Effector memory CD8-positive, alpha-beta T cell (primary cell): Measurements from ENCODE around the gene PAQR7.

Experiments used
- ATAC-seq: fragments of 150-1000 bp; cut with Tn5 transposase; replicated peaks from 2 replicates; pipeline ENCODE4 v1.10.0; 2021; ENCODE audit warnings: mild to moderate bottlenecking, moderate library complexity
- DNase-seq, 3 experiments: peaks; one replicate each; pipeline ENCODE4 v3.0.0; 2021
- H3K27ac Mint-ChIP-seq, 2 donors: one replicate each; pipeline ENCODE4 v1.8.0; 2022; ENCODE audit warnings: mild to moderate bottlenecking in 2 of 2, mixed read lengths in 2 of 2, moderate library complexity in 2 of 2
- H3K27me3 Mint-ChIP-seq, 2 donors: one replicate each; pipeline ENCODE4 v1.8.0; 2022; ENCODE audit warnings: mixed read lengths in 2 of 2
- H3K36me3 Mint-ChIP-seq: one replicate; pipeline ENCODE4 v1.8.0; 2022; ENCODE audit warnings: mild to moderate bottlenecking, moderate library complexity, mixed read lengths; ENCODE audit not compliant: insufficient read depth
- H3K4me1 Mint-ChIP-seq, 2 donors: one replicate each; pipeline ENCODE4 v1.8.0; 2022; ENCODE audit warnings: low read depth in 2 of 2, mixed read lengths in 2 of 2
- H3K4me3 Mint-ChIP-seq, 2 donors: one replicate each; pipeline ENCODE4 v1.8.0; 2022; ENCODE audit warnings: mild to moderate bottlenecking in 2 of 2, mixed read lengths in 2 of 2, moderate library complexity in 2 of 2
- H3K9me3 Mint-ChIP-seq, 2 donors: one replicate each; pipeline ENCODE4 v1.8.0; 2022; ENCODE audit warnings: mixed read lengths in 2 of 2

The PAQR7 gene

DNA sequence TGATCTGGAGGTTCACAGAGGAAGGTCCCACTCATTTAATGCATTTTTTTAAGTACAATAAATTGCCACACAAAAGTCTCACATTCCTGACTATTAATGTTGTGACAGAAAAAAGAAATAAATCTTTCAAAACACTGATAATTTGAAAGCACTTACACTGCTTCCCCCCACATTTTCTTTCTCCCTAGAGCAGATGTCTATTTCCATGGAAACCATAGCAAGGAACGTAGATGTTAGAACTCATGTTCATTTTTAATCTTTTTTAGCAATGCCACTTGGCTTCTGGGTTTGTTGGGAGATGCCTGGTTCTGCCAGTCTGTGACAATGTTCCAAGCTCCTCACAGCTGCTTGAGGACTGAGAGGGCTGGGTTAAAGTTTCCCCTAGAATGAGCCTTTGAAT, 32.7 kb upstream of the PAQR7 start:
- Mint-ChIP-seq H3K9me3 (no peaks in the 10 kb centered on the region), H3K36me3 (no peaks in the 10 kb centered on the region), H3K27me3 (no peaks in the 10 kb centered on the region), H3K4me3 (no peak overlapping the region), H3K27ac (no peak overlapping the region), H3K4me1 (peaks cover 15 to 17% of the 10 kb centered on the region in 2 donors)
- no peak for ATAC-seq
- DNase-seq: no peak

DNA sequence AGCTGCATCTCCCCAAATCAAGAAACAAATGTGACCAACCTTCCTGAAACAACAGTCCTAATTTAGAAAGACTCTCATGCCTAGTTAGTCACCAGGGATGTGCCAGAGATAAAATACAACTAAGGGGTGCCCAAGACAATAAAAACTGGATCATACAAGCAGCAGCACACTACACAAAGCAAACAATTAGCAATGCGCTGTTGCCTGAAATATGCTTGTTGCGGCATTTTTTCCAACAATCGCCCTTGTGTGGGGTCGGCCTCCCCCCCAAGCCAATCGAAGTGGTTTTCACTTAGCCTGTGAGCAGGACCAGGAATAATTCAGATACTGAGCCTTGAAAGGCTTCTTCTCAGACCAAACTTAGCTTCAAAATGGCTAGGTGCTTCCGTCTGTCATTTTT, 32.1 kb upstream of the PAQR7 start:
- H3K4me1 Mint-ChIP-seq: peaks cover 15 to 17% of the 10 kb centered on the region in 2 donors
- H3K27ac Mint-ChIP-seq: peak overlapping the region; percentile 54 to 83
- H3K9me3 Mint-ChIP-seq: no peaks in the 10 kb centered on the region
- no peaks in the 10 kb centered on the region for H3K36me3 Mint-ChIP-seq
- ATAC-seq: no peak
- DNase-seq: no peak
- peak overlapping the region; percentile 82 to 96 for H3K4me3 Mint-ChIP-seq
- H3K27me3 Mint-ChIP-seq: no peaks in the 10 kb centered on the region

DNA sequence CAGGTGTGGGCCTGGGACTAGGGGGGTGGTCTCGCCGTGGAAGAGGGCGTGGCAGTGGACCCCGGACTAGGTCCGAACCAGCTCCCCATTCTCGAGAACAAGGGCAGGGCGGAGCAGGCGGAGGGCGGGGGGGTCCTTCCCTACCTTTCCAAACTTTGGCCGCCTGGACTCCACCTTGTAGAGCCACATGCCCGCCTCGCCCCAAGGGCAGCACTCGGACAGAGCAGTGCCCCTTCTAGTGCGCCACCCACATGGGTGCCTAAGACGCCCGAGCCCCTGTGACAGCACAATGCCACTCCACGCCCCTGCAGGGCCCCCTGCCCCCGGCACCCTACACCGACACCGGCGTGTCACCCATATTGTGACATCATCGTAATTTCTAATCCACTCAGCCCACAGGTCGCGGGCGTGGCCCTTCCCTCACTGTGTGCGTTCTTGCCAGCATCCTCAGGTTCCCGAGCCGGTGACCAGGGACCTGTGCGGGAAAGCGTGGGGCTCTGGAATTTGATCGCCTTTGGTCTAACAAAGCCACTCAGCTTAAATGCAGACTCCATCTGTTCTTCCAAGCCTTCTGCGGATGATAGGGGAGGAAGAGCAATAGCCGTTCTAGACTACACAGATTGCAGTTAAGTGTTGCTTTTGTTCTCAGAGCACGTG, 31.3 kb upstream of the PAQR7 start:
- Mint-ChIP-seq H3K4me3 (peak overlapping the region; percentile 82 to 96), H3K27ac (peak overlapping the region; percentile 54 to 83)
- DNase-seq: peak in 1 of 3 experiments; percentile 8

DNA sequence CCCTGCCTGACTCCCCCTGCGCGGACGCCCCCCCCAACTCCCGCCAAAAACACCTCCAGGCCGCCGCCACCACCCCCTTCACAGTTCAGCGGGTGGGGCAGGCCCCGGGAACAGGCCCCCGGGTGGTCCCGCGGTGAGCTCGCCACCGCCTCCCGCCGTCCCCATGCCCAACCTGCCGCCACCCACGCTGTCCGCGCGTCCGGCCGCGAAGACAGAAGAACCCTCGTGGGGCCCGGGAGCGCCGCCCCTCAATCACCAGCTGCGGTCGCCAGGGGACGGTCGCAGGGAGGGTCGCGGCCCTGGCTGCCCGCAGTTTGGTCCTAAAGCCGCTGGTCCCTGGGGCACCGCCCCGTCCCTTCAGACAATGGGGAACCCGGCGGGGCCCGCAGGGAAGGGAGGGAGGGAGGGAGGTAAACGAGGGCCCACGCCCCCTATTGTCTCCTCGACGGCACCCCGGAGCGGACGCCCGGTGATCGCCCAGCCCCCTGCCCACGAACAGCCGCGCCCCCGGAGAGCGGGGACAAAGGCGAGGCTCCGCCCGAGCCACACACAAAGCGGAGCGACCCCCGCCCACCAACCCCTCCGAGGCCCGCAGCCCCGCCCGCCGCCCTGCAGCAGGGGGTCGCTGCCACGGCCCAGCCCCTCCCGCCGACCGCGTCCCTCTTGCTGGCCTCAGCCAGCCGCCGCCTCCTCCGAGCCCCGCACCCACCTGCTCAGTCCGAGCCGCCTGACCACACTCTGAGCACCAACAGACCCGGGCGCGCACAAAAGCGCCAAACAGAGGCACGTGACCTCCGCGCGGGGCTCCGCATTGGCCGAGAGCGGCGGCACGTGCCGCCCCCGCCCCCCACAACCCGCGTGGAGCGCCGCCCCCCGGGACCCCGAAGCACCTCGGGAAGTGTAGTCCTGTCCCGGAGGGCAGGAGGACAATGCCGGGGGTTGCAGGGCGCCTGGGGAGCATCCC, 30.5 kb upstream of the PAQR7 start, which contains the start of gene STMN1:
TSS of gene STMN1 (minus strand) at position 740 of the 964 bp plus-strand sequence. CDS start 1,743 bp downstream, outside the sequence.
- ATAC-seq: peak; percentile 78
- peak within 1 kb of the TSS; percentile 83 to 87 for H3K27ac Mint-ChIP-seq
- no peaks in the 10 kb centered on the region for H3K27me3 Mint-ChIP-seq
- DNase-seq: peak; percentile 77 to 78 (median 78)
- peak within 1 kb of the TSS; percentile 82 to 96 for H3K4me3 Mint-ChIP-seq
- H3K9me3 Mint-ChIP-seq: no peaks in the 10 kb centered on the region
- peaks cover 2% of the 10 kb centered on the region for H3K36me3 Mint-ChIP-seq
- H3K4me1 Mint-ChIP-seq: peaks cover 15 to 17% of the 10 kb centered on the region in 2 donors

More for the DNA sequence above, 31.3 kb upstream of the PAQR7 start:
- Mint-ChIP-seq H3K27me3 (no peaks in the 10 kb centered on the region), H3K4me1 (peaks cover 15 to 17% of the 10 kb centered on the region in 2 donors), H3K9me3 (no peaks in the 10 kb centered on the region), H3K36me3 (no peaks in the 10 kb centered on the region)
- no peak for ATAC-seq

DNA sequence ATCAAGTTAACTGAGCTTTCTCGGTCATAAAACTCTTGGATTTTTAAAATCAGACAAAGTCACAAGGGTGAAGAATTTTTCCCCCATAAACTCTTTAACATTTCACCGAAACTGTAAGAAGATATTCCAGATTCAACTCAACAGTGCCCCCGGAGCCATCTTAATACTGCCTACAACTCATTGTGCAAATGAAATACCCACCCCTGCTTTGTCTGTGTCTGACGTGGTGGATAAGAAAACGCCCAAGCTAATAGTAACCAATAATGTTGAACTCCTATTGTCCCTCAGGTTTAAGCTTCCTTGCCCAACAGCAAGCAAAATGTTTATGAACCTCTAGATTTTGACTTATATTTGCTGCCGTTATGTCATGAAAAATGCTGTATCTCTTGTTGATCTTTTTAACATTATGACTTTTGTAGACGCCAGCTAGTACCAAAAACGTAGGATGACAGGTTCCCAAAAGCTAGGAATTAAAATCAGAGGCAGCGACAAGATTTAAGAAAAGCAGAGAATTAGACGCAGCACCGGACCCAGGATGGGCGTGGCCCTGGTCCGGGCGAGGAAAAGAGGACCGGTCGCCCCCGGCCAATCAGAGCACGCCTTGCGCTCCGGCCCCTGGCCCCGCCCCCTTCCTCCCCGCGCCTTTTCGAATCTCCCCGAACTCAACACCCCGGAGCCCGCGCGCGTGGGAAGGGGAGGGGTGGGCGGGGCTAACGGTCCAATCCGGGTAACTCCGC, 29.6 kb upstream of the PAQR7 start:
- Mint-ChIP-seq H3K4me1 (peaks cover 15 to 17% of the 10 kb centered on the region in 2 donors), H3K27ac (peak overlapping the region; percentile 81 to 87), H3K9me3 (no peaks in the 10 kb centered on the region), H3K27me3 (no peaks in the 10 kb centered on the region), H3K4me3 (peak overlapping the region; percentile 82 to 96), H3K36me3 (peaks cover 6% of the 10 kb centered on the region)
- peak; percentile 68 for ATAC-seq
- DNase-seq: peak; percentile 71 to 78 (median 77)

DNA sequence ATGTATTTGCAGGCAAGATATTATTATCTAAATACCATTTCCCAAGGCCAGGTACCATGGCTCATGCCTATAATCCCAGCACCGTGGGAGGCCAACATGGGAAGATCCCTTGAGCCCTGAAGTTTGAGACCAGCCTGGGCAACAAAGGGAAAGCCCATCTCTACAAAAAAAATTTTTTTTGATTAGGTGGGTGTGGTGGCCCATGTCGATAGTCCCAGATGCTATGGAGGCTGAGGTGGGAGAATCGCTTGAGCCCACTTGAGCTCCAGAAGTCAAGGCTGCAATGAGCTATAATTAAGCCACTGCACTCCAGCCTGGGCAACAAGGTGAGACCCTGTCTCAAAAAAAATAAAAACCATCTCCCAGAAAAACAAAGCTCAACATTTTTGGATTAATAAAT, 28.5 kb upstream of the PAQR7 start:
- H3K4me1 Mint-ChIP-seq: peaks cover 15 to 17% of the 10 kb centered on the region in 2 donors
- DNase-seq (no peak), ATAC-seq (no peak)
- H3K27me3 Mint-ChIP-seq: no peaks in the 10 kb centered on the region
- no peaks in the 10 kb centered on the region for H3K9me3 Mint-ChIP-seq
- H3K27ac Mint-ChIP-seq: peak overlapping the region in 1 of 2 donors; percentile 87
- H3K4me3 Mint-ChIP-seq: peak overlapping the region; percentile 82 to 96
- peaks cover 6% of the 10 kb centered on the region for H3K36me3 Mint-ChIP-seq

DNA sequence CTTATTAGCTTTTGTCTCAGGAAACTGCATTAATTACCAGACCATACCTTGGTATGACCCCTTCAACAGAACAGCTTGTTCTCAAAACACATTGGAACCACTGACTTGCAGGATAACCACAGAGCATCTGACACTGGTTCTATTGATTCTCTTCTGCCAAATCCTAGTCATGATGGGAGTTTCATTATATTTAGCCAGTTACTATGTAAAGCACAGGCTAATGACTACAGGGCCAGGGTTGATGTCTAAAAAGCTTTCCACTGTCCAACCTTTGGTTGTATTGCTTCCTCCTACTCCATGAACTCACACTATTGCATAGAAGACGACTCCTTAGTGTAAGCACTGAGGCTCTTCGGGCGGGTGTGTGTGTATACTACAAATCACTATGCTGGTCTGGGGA, 27.0 kb upstream of the PAQR7 start:
- H3K9me3 Mint-ChIP-seq: no peaks in the 10 kb centered on the region
- peaks cover 13 to 17% of the 10 kb centered on the region in 2 donors for H3K4me1 Mint-ChIP-seq

DNA sequence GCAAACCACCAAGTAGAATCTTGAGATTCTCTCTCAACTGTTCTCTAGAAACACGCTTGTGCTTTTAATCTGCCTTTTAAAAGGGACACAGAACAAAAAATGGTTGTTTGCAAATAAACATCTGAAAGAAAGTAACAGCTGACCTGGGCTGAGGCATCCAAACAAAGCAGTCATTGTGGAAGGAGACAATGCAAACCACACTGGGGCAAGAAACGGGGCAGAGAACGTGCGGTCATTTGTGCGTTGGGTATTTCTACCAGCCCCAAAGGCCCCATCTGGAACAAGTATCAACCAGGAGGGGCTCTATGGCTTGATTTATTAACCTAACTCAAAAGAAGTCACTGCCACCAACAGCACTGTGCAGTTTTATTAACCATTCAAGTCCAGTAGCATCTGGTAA, 24.7 kb upstream of the PAQR7 start:
- no peak overlapping the region for H3K4me3 Mint-ChIP-seq
- H3K27ac Mint-ChIP-seq: no peak overlapping the region
- H3K9me3 Mint-ChIP-seq: no peaks in the 10 kb centered on the region
- DNase-seq: no peak
- no peak for ATAC-seq
- H3K27me3 Mint-ChIP-seq: no peaks in the 10 kb centered on the region
- peaks cover 17% of the 10 kb centered on the region in 2 donors for H3K4me1 Mint-ChIP-seq
- peaks cover 7% of the 10 kb centered on the region for H3K36me3 Mint-ChIP-seq

More for the DNA sequence above, 27.0 kb upstream of the PAQR7 start:
- no peaks in the 10 kb centered on the region for H3K27me3 Mint-ChIP-seq
- no peak overlapping the region for H3K4me3 Mint-ChIP-seq
- DNase-seq: no peak
- peaks cover 6% of the 10 kb centered on the region for H3K36me3 Mint-ChIP-seq
- H3K27ac Mint-ChIP-seq: no peak overlapping the region
- ATAC-seq: no peak

DNA sequence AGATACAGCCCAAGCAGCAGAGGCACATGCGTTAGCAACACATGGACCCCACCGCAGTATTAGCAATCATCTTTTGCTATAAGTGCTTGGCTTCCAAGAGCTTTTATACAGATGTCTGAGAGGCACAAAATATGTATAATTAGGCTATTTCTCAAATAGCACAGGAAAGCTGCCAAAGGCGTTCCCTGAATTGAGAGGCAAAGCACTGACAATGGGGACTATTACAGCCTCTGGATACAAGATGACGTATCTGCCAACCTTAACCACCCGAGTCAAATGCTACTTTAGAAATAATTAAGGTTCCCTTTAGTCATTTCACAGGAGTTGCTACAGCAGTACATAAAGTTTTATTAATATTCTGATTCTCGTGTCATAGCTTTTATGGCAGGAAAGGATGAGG, 24.3 kb upstream of the PAQR7 start:
- Mint-ChIP-seq H3K27me3 (no peaks in the 10 kb centered on the region), H3K4me1 (peaks cover 15% of the 10 kb centered on the region in 2 donors), H3K4me3 (no peak overlapping the region), H3K36me3 (peaks cover 8% of the 10 kb centered on the region), H3K27ac (no peak overlapping the region), H3K9me3 (no peaks in the 10 kb centered on the region)
- no peak for DNase-seq
- ATAC-seq: no peak

DNA sequence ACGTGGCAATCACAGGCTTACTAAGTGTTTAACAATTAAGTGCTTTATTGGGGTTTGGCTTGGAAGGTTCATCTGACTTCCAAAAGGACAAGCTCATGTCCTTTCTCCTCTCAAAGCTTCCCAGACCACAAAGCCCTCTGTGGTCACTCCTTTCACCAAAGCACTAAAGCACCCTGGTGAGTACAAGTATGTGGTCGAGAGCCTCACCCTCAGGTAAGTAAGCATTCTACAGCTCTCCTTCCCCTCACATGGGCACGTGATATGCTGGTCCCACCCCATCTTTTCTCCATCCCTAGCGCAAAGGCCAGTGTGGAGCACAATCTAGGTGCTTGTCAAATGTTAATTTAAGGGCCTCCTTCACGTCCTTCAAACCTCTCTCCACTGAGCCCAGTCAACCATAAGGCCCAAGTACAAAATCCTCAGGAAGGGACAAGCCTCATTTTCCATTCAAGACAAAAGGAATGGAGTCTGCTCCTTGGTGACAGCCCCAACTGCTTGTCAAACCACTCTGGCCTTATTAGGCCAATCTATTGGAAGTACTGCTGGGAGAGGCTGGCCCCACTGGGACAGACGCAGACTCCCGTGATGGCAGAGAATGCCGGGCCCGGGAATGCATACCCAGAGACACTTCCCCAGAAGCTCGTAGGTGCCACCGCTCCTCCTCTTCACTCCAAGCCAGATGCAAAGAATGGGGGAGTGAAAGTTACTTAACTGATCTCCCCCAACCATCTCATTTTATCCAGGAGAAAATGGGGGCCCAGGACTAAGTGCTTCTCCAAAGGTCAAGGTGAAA, 22.9 kb upstream of the PAQR7 start:
- no peak overlapping the region for H3K27ac Mint-ChIP-seq
- peaks cover 8 to 9% of the 10 kb centered on the region in 2 donors for H3K4me1 Mint-ChIP-seq

DNA sequence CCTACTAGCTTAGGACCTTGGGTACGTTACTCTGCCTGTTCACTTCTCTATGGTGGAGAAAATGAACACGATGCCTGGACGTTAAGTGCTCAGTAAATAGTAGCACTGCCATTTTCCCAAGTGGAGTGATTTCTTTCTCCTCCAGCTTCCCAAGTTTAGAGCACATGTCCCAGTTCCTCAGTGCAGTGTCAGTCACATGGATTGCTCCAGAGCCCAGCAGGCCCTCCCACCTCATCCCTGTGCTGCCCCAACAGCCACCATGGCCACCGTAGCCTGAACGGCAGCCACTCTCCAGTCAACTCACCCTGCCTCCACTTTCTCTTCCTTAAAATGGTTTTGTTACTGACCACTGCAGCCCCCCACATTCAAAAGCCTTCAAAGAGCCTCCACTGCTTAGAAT, 22.2 kb upstream of the PAQR7 start:
- H3K27ac Mint-ChIP-seq: no peak overlapping the region
- H3K27me3 Mint-ChIP-seq: no peaks in the 10 kb centered on the region
- no peak overlapping the region for H3K4me3 Mint-ChIP-seq
- no peaks in the 10 kb centered on the region for H3K9me3 Mint-ChIP-seq
- no peak for ATAC-seq
- peaks cover 8 to 9% of the 10 kb centered on the region in 2 donors for H3K4me1 Mint-ChIP-seq
- DNase-seq: no peak
- H3K36me3 Mint-ChIP-seq: peaks cover 8% of the 10 kb centered on the region

More for the DNA sequence above, 22.9 kb upstream of the PAQR7 start:
- Mint-ChIP-seq H3K4me3 (no peak overlapping the region), H3K27me3 (no peaks in the 10 kb centered on the region), H3K9me3 (no peaks in the 10 kb centered on the region), H3K36me3 (peaks cover 8% of the 10 kb centered on the region)
- DNase-seq (no peak), ATAC-seq (no peak)

DNA sequence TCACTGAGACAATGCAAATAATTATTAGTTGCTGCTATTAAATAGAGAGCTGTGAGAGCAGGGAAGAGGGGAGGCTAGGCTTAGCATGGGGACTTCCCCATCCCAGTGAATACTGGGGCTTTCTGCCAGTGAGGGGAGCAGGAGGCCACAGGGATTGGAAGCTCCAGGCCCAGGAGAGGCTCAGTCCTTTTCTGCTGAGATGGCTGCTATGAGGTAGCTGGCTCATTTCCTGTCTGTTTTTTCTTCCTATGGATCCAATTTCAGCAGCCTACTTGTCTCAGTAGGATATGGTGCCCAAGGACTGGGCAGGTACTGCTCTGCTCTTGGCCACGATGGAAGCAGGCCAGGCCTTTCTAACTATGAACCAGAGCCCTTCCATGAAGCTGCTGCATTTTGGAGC, 20.8 kb upstream of the PAQR7 start:
- Mint-ChIP-seq H3K36me3 (peaks cover 8% of the 10 kb centered on the region), H3K4me3 (no peak overlapping the region), H3K27ac (no peak overlapping the region), H3K4me1 (peaks cover 8 to 9% of the 10 kb centered on the region in 2 donors), H3K27me3 (no peaks in the 10 kb centered on the region), H3K9me3 (no peaks in the 10 kb centered on the region)
- ATAC-seq: no peak
- DNase-seq: no peak
